T-helper 1 cell (primary cell): Measurements from ENCODE around the gene DDX47.
"Not testable (repeated sequence)": the region's sequence is repeated elsewhere in the genome, so short reads cannot be mapped to it uniquely, and the experiment has no call there.

Experiments used
- DNase-seq, 5 donors: peaks; one replicate each; pipeline ENCODE4 v3.0.0-alpha.2; 2012 to 2020

Gene DDX47

DNA sequence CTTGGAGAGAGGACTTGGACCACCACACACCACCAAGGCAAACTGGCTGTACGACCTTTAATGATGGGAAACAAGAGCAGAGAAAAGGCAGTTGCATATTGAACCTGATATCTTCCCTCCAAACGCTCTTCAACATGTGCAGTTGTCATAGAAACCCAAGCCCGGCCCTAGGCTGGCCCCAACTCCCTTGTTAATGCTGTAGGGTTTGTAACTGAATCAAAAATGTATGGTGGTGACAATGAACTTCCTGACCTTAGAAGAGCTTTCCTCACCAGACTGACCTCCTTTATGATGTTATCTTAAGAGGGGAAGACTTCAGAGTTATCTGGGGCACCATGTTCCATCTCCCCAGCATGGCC lies 15.4 kb upstream of the DDX47 start:
- no peak for DNase-seq

DNA sequence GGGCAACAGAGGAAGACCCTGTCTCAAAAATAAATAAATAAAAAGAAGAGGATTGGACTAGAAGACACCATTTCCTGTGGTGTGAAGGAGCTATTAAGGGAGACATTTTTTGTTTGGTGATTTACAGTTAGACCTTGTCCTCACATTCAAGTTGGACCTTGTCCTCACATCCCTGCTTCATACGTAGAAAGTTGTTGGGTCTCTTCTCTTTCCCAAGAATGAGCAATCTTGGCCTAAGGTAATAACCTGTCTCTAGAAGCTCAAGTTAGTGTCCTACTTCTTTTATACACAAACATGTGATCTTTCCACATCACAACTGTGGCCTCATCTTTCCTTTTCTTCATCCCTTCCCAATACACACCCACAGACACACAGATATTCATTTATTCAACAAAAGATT lies 14.7 kb upstream of the DDX47 start:
- DNase-seq, result no peak

DNA sequence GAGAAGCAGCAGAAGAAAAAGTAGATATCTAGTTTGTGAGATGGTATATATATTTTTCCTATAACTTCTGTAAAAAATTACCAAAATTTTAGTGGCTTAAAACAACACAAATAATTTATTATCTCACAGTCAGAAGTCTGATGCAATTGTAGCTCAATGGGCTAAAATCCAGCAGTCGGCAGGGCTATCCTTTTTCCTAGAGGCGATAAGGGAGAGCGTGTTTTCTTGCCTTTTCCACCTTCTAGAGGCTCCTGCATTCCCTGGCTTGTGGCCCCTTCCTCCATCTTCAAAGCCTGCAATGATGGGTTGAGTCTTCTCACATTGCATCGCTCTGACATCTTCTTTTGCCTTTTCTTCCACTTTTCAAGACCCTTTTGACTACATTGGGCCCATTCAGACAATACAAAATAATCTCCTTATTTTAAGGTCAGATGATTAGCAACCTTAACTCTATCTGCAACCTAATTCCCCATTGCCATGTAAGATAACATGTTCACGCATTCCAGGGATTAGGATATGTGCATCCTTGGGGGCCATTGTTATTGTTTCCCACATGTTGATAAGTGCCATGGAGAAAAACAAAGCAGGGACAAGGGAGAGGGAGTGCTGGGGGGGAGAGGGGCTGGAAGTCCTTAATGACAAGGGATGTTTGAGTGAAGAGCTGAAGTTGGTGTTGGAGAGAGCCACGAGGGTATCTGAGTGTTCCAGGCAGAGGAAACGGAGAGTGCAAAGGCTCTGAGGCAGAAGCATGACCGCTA lies 13.8 kb upstream of the DDX47 start:
- no peak for DNase-seq

DNA sequence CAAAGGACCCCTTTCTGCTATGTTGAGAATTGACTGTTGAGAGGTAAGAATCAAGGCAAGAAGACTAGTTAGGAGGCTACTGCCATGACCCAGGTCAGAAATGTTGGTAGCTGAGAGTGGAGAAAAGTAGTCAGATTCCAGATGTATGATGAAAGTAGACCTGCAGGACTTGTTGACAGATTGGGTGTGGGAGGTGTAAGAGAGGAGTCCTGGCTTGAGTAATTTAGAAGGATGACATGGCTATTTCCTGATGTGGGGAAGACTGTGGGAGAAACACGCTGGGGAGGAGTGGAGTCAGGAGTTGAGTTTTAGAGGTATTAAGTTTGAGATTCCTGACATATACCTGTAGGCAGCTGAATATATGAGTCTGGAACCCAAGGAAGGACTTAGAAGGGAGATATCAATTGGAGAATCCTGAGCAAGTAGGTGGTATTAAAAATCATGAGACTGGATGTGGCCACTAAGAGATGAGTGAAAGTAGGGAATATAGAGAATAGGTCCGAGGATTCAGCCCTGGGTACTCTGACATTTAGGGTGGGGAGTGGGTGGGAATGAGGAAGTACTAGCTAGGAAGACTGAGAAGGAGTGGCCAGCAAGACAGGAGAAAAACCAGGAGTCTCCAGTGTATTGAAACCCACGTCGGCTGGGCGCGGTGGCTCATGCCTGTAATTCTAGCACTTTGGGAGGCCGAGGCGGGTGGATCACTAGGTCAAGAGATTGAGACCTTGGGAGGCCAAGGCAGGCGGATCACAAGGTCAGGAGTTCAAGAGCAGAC lies 12.6 kb upstream of the DDX47 start:
- DNase-seq, result no peak

DNA sequence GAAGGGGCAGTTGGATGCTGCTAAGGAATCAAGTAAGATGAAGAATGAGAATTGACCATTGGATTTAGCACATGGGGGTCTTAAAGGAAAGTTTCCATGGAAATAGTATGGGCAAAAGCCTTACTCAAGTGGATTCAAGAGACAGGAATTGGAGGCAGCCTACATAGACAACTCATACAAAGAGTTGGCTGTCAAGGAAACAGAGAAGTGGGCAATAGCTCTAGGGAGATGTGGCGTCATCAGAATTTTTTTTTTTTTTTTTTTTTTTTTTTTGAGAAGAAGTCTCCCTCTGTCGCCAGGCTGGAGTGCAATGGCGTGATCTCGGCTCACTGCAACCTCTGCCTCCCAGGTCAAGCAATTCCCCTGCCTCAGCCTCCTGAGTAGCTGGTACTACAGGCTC lies 11.5 kb upstream of the DDX47 start:
- not testable (repeated sequence) for DNase-seq

DNA sequence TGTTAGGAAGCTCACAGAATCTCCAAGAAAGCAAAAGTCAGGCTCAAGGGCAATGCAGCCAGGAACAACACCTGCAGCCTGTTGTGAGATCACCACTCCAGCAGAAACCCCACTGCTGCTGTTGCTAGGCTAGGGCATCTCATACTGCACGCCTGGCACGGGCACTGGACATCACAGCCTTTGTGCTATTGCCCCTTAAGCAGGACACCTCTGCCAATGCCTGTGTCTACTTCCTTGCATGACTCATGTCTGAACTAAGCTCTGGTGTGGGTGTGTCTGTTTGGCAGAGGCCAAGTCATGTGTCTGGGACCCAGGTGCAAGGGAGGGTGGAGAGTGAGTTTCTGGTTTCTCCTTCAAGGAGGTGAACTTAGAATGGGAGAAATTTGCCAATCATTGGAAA lies 10.0 kb upstream of the DDX47 start:
- DNase-seq, result peak in 2 of 5 donors; percentile 12 to 77

DNA sequence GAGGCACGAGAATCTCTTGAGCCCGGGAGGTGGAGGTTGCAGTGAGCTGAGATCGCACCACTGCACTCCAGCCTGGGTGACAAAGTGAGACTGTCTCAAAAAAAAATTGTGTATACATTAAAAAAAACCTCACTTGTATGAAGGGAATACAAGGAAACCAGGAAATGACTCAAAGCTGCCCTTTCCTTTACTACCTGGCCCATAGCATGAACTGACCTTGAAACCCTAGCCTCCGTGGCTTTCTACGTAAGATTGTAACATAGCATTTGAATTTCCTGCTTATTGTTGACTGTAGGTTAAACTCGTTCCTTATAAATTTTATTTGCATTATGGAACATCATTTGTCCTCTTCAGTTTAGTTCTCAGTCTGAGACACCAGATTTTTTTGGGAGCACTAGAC lies 9.1 kb upstream of the DDX47 start:
- DNase-seq, result peak in 1 of 5 donors; percentile 33

DNA sequence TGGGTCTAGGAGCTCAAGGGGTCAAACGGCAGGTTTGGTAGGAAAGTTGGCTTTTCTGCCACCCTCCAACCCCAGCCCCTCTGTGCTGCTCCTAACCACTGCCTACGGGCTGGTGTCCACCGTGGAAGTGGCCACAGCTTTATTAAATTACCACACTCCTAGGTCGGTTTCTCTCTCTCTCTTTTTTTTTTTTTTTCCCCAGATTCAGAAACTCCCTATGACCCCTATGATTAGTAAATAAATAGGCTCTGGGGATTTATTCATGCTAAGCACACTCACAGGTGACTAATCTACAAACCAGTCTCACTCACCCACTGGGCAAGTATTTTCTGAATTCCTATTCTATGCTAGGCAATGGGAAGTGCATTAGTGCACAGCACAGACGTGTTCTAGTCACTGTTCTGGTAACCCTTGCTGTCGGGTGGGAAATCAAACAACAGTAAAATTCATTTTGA lies 8.7 kb upstream of the DDX47 start:
- DNase-seq, result no peak

DNA sequence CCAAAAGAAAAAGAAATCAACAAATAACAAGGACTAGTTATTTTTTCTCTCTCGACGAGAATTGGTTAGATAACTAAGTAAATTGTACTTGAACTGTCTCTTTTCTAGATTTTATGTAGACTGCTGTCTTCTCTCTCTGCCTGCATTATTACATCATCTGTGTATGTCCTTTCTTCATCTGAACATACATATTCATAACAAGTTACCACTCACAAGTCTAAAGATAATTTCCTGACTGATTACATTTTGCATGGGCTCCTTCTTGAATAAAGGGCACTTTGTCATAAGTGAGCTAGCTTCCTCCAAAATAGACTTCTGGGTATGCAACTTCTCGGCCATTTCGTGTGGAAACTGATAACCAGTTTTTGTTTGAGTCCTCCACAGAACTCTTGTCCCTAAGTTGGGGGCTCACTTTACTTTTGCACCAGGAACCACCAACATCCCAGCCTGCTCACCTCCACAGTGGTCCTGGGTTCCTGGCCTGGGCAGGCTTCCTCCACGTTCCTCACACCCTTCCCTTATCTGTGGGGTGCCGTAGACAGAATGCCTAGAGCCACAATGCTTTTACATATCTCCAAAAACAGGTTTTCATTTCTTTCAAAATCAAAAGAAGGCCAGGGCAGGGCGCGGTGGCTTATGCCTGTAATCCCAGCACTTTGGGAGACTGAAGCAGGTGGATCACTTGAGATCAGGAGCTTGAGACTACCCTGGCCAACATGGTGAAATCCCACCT lies 6.2 kb upstream of the DDX47 start:
- DNase-seq, result no peak

DNA sequence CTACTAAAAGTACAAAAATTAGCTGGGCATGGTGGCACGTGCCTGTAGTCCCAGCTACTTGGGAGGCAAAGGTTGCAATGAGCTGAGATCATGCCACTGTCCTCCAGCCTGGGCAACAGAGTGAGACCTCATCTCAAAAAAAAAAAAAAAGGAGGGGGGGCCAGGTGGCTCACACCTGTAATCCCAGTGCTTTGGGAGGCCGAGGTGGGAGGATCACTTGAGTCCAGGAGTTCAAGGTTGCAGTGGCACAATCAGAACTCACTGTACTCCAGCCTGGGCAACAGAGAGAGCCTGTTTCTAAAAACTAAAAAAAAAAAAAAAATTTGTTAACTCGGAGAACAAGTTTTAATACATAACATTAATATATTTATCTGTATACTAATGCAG lies 5.6 kb upstream of the DDX47 start:
- DNase-seq, result not testable (repeated sequence)

DNA sequence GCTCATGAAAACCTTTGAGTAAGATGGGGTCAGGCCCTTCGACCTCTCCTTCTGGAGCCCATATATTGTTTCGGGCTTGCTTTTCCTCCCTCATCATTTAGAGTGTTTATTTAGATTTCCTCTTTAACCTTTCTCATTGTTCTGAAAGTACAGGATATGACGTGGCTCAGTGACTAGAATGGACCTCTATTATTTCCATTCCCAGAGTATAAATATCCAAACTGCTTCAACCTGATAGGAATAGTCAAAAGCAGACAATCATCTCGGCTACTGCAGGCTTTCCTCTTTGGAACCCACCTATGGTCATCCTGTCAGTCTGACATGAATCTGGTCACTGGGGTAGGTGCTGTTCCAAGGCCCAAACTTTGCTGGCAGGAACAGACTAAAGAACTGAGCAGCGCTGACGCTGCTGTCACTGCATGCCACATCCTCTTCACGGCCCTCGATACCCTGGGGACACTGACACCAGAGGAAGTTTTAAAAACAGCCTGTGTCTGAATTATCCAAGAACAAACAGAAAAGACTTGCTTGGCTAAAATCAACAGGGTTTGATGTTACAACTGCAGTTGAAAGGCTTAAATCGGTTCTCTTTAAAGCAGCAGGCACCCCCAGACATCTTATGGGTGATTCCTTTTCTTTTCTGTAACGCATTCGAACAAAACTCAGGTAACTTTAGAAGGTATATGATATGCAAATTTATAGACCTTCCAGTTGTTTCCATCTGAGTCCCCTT lies 5.0 kb upstream of the DDX47 start:
- peak in 4 of 5 donors; percentile 34 to 83 (median 43) for DNase-seq

DNA sequence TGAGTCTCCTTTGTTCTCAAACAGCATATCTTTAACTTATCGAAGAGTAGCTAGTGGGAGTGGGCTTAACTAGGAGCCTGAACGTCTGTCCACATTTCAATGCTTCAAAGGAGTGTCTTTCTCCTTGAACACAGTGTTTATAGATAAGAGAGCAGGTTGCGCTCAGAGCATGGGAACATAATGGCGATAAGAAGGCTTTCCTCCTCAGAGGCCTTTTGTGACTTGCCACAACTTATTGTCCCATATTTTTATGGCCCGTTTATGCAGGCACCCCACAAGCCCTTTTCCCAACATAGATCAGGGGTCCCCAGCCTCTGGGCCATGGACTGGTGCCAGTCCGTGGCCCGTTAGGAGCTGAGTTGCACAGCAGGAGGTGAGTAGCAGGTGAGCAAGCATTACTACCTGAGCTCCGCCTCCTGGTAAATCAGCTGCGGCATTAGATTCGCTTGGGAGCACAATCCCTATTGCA lies 2.6 kb upstream of the DDX47 start:
- DNase-seq, result no peak

DNA sequence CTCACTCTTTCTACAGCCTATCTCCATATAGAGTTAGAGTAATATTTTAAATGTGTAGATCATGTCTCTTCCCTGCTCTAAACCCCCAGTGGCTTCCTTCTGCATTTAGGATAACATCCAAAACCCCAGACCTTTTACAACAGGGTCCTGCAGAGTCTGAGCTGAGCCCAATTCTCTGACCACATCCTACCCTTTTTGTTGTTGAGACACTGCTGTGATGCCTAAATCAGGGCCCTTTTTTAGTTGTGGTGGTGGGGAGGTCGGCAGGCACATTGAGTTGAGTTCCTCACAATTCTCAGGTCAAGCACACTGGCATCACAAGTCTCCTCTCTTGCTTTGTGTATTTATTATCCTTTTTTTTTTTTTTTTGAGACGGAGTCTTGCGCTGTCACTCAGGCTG lies 1.8 kb upstream of the DDX47 start:
- no peak for DNase-seq

DNA sequence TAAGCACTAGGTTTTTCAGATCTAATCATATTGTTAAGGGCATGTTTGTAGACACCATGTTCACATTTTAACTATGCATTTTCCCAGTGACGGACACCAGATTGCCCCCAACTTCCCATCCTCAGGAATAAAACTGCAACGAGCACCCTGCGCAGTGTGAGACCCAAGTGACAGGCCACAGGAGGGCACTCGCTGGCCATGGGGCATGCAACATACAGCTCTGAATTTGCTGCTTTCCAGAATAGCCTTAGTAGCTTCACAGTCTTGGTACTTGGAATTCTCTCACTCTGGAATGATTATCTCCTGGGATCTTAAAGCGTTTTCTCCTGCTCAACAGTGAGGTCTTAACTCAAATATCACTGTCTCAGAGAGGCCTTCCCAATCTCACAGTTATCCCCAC lies 972 bp upstream of the DDX47 start:
- no peak for DNase-seq

DNA sequence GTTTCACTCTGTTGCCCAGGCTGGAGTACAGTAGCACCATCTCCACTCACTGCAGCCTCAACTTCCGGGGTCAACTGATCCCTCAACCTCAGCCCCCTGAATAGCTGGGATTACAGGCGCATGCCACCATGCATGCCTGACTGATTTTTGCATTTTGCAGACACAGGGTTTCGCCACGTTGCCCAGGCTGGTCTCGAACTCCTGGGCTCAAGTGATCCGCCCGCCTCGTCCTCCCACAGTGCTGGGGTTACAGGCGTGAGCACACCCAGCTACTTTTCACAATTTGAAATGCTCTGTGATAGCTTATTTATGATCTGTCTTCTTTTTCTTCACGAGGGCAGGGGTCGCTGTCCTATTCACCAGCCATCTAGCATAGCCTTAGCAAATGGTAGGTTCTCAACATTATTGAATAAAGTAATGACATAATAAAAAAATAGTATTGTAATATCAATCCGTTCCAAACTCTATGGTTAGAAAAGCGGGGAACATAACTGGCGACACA lies 477 bp upstream of the DDX47 start:
- no peak for DNase-seq

DNA sequence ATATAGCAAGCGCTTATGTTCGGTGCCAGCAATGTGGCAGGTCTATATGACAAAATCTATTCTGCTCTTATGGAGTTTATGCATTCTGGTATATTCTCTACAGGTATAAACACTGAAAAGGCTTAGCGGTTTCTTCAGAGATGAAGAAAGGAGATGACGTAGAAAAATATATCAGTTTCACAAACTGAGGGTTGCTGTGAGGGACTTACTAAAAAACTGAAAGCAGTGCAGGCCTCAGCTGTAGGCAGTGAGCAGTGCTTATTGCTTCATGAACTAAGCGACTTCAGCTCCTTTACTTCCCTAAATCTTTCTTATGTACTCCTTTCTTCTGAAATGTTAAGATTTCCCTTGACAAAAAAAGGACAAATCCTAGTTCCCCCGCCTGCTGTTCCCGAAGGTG lies 4.5 kb downstream of the DDX47 start:
- no peak for DNase-seq

DNA sequence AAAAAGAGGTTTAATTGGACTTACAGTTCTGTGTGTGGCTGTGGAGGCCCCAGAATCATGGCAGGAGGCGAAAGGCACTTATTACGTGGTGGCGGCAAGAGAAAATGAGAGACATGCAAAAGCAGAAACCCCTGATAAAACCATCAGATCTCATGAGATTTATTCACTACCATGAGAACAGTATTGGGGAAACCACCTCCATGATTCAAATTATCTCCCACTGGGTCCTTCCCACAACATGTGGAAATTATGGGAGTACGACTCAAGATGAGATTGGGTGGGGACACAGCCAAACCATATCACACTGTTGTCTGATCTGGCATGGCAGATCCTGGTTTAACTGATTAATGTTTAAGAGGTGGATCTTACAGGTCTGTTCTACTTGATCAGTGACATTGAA lies 5.6 kb downstream of the DDX47 start:
- no peak for DNase-seq

DNA sequence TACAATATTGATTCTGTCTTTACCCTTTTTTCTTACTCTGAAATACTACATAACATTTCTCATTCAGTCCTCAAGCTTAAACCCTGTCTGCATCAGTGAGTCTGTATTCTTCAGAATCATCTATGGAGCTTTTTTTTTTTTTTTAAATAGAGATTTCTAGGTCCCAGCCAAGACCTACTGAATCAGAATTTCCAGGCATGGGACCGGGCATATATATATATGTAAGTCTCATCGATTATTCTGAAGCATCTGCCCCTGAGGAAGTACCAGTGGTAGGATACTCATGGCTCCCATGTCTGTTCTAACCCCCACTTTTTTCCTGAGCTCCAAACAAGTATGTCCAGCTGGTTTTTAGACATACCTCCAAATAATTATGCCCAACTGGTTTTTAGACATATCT lies 6.1 kb downstream of the DDX47 start:
- DNase-seq, result no peak

DNA sequence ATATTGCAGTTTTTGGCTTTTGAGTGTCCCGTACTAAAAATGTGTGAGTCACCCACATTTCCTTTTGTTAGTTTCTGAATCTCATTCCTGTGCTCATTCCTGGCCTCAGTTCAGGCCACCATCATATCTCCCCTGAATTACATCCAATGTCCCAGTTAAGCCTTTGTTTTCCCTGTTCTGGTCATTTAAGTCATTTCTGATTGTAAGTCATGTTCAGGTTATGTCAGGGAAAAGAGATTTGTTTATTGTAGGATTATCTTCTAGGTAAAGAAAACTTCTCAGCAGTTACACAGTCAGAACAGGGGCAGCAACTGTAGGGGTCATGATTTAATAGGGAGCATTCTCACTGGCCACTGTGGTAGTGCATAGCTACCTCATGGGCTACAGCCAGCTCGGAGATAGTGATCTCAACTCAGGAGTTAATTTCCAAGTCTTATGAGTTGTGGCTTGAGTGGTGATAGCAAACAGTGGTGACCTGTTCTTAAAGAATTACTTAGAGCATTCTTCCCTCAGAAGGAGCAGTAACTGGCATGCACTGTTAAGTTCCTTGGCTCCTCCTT lies 6.7 kb downstream of the DDX47 start:
- DNase-seq, result no peak

DNA sequence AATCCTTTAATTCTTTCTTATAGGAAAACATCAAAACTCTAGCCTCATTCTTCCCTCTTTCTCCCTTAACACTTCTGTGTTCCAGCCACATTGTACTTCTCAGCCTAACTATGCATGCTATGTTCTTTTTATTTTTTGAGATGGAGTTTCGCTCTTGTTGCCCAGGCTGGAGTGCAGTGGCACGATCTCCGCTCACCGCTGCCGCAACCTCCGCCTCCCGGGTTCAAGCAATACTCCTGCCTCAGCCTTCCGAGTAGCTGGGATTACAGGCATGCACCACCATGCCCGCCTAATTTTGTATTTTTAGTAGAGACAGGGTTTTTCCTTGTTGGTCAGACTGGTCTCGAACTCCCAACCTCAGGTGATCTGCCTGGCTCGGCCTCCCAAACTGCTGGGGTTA lies 7.2 kb downstream of the DDX47 start:
- DNase-seq, result not testable (repeated sequence)

DNA sequence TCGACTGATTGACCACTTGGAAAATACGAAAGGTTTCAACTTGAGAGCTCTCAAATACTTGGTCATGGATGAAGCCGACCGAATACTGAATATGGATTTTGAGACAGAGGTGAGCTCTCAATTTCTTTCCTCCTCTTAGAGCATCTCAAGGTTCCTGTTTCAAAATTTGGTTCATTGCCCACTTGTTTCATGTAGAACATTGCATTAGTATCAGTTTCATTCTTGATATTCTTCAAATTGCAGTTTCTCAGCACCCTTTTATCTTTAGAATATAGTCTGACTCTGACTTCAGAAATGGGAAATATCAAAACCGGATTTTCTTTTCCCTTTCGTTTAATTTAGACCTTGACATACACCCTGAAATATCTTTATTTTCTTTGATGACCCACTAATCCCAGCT lies 8.8 kb downstream of the DDX47 start:
- DNase-seq, result no peak

DNA sequence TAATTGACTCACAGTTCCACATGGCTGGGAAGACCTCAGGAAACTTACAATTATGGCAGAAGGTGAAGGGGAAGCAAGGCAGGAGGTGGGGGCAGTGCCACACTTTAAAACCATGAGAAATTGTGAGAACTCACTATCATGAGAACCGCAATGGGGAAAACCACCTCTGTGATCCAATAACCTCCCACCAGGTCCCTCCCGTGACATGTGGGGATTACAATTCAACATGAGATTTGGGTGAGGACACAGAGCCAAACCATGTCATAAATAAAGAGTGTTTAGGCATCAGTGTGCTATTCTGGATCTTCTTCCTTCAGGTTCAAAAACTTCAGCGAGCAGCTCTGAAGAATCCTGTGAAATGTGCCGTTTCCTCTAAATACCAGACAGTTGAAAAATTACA lies 9.7 kb downstream of the DDX47 start:
- no peak for DNase-seq
